Fibroblast of lung (primary cell): ENCODE data around the gene RASSF4.

Experiments used
- EZH2 ChIP-seq: IDR thresholded peaks from 2 replicates; pipeline ENCODE4 v1.5.1; 2012; ENCODE audit warnings: low read length, control low read depth, mild to moderate bottlenecking; ENCODE audit errors: missing control alignments
- TF ChIP-seq, protein P1 (sequence below), 2 donors: IDR thresholded peaks in 1 of 2; conservative IDR thresholded peaks in 1 of 2; 1 replicate in 1 of 2; 2 replicates in 1 of 2; pipeline ENCODE4 v1.5.1; 2011 to 2012; ENCODE audit warnings: low read length in 2 of 2, control low read depth in 1 of 2, inconsistent platforms in 1 of 2, low read depth in 1 of 2, mild to moderate bottlenecking in 1 of 2

DNA sequence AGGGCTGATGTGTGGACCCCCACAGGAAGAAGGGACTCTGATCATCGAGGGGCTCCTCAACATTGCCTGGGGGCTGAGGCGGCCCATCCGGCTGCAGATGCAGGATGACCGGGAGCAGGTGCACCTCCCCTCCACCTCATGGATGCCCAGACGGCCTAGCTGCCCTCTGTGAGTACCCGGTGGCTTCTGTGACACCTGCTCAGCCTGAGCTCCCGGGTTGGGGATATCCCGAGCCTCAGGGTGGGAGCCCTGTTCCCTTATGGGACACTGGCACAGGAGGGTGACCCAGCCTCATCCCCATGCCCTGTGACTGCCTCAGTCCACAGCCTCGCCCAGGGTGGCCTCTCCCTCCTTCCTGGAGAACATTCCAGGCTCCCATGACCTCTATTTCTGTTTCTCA is 22.9 kb downstream of the RASSF4 start:
- TF ChIP-seq, protein P1, sequence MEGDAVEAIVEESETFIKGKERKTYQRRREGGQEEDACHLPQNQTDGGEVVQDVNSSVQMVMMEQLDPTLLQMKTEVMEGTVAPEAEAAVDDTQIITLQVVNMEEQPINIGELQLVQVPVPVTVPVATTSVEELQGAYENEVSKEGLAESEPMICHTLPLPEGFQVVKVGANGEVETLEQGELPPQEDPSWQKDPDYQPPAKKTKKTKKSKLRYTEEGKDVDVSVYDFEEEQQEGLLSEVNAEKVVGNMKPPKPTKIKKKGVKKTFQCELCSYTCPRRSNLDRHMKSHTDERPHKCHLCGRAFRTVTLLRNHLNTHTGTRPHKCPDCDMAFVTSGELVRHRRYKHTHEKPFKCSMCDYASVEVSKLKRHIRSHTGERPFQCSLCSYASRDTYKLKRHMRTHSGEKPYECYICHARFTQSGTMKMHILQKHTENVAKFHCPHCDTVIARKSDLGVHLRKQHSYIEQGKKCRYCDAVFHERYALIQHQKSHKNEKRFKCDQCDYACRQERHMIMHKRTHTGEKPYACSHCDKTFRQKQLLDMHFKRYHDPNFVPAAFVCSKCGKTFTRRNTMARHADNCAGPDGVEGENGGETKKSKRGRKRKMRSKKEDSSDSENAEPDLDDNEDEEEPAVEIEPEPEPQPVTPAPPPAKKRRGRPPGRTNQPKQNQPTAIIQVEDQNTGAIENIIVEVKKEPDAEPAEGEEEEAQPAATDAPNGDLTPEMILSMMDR (conservative IDR thresholded peaks at IDR 0.05 in 1 of 2, IDR thresholded peaks at IDR 0.05 in 1 of 2; ENCODE audit: low read depth in 1 of 2, low read length in 2 of 2), result no peak
- no peak for TF ChIP-seq EZH2
